ENCODE data around the gene MAX.

Gene MAX

GRCh38 chr14:65026526-65026925 lies 75.8 kb downstream of the MAX start:
- Histone ChIP-seq H3K4me1 (ENCODE audit: control insufficient read depth in 2 of 2, insufficient read depth in 2 of 2, low read length in 2 of 2) (peaks cover 7 to 13% of the 10 kb centered on the region in 2 donors), H3K4me3 (ENCODE audit: low read length in 2 of 2) (peak overlapping the region in 1 of 2 donors; percentile 38), H3K36me3 (ENCODE audit: control insufficient read depth in 2 of 2, insufficient read depth in 2 of 2, low read length in 2 of 2) (peaks cover 16 to 19% of the 10 kb centered on the region in 2 donors), H3K9me3 (ENCODE audit: control insufficient read depth in 2 of 2, low read length in 2 of 2) (no peaks in the 10 kb centered on the region), H3K27ac (ENCODE audit: low read depth in 2 of 2, low read length in 2 of 2) (no peak overlapping the region), H3K9ac (ENCODE audit: low read depth in 1 of 2, low read length in 2 of 2) (no peak overlapping the region), H3K27me3 (ENCODE audit: control insufficient read depth in 2 of 2, insufficient read depth in 2 of 2, low read length in 2 of 2) (no peaks in the 10 kb centered on the region)

GRCh38 chr14:65025818-65026217 lies 76.5 kb downstream of the MAX start:
- H3K4me1 ChIP-seq (ENCODE audit: control insufficient read depth in 2 of 2, insufficient read depth in 2 of 2, low read length in 2 of 2) = peaks cover 7 to 13% of the 10 kb centered on the region in 2 donors
- H3K9ac ChIP-seq (ENCODE audit: low read depth in 1 of 2, low read length in 2 of 2) = no peak overlapping the region
- H3K27me3 ChIP-seq (ENCODE audit: control insufficient read depth in 2 of 2, insufficient read depth in 2 of 2, low read length in 2 of 2) = no peaks in the 10 kb centered on the region
- no peaks in the 10 kb centered on the region for H3K9me3 ChIP-seq (ENCODE audit: control insufficient read depth in 2 of 2, low read length in 2 of 2)
- H3K4me3 ChIP-seq (ENCODE audit: low read length in 2 of 2) = peak overlapping the region; percentile 28 to 38
- H3K27ac ChIP-seq (ENCODE audit: low read depth in 2 of 2, low read length in 2 of 2) = peak overlapping the region; percentile 43 to 48
- H3K36me3 ChIP-seq (ENCODE audit: control insufficient read depth in 2 of 2, insufficient read depth in 2 of 2, low read length in 2 of 2) = peaks cover 16 to 19% of the 10 kb centered on the region in 2 donors
